ENCODE measurements around the gene BTN3A1.

GRCh38 chr6:26408828-26409730 is 7.0 kb downstream of the BTN3A1 start:
- TF ChIP-seq, protein P1, sequence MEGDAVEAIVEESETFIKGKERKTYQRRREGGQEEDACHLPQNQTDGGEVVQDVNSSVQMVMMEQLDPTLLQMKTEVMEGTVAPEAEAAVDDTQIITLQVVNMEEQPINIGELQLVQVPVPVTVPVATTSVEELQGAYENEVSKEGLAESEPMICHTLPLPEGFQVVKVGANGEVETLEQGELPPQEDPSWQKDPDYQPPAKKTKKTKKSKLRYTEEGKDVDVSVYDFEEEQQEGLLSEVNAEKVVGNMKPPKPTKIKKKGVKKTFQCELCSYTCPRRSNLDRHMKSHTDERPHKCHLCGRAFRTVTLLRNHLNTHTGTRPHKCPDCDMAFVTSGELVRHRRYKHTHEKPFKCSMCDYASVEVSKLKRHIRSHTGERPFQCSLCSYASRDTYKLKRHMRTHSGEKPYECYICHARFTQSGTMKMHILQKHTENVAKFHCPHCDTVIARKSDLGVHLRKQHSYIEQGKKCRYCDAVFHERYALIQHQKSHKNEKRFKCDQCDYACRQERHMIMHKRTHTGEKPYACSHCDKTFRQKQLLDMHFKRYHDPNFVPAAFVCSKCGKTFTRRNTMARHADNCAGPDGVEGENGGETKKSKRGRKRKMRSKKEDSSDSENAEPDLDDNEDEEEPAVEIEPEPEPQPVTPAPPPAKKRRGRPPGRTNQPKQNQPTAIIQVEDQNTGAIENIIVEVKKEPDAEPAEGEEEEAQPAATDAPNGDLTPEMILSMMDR (IDR thresholded peaks at IDR 0.05), result no peak
- no peak for TF ChIP-seq POLR2A (IDR thresholded peaks at IDR 0.05; ENCODE audit: low read depth)
- no peak for TF ChIP-seq EP300 (IDR thresholded peaks at IDR 0.05)
- TF ChIP-seq POLR2AphosphoS5 (IDR thresholded peaks at IDR 0.05), result no peak

Data from esophagus muscularis mucosa (tissue), 4 donors.